Suprapubic skin (tissue), 3 donors: Measurements from ENCODE around the gene ANK3.

Experiments
- POLR2A ChIP-seq, 2 donors: fragments of 450-650 bp; IDR thresholded peaks; one replicate each; pipeline ENCODE4 v1.6.1; 2017; ENCODE audit warnings: antibody characterized with exemption in 2 of 2, mild to moderate bottlenecking in 2 of 2, moderate library complexity in 2 of 2
- TF ChIP-seq, protein P1 (sequence below), 2 donors: fragments of 200-600 bp in 1 of 2; fragments of 450-650 bp in 1 of 2; sonication (generic) in 1 of 2; IDR thresholded peaks; one replicate each; pipeline ENCODE4 v1.5.1; 2016 to 2019; ENCODE audit warnings: antibody characterized with exemption in 2 of 2, mild to moderate bottlenecking in 1 of 2, moderate library complexity in 1 of 2

DNA sequence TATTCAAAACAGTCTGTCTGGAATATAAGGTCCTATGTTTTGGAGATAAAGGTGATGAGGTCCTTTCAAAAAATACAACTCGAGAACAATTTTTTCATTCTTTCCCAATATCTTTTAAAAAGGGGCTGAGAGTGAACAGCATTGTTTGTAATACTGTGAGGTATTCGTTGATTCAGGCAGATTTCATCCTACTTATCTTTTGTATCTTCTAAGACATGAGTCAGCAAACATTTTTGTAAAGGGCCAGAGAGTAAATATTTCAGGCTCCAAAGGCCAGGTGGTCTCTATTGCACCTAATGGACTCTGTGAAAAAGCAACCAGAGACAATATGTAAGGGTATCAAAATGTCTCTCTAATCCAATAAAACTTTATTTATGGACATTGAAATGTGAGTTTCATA lies 8.1 kb upstream of the ANK3 start:
- no peak for TF ChIP-seq POLR2A (IDR thresholded peaks at IDR 0.05)
- TF ChIP-seq, protein P1, sequence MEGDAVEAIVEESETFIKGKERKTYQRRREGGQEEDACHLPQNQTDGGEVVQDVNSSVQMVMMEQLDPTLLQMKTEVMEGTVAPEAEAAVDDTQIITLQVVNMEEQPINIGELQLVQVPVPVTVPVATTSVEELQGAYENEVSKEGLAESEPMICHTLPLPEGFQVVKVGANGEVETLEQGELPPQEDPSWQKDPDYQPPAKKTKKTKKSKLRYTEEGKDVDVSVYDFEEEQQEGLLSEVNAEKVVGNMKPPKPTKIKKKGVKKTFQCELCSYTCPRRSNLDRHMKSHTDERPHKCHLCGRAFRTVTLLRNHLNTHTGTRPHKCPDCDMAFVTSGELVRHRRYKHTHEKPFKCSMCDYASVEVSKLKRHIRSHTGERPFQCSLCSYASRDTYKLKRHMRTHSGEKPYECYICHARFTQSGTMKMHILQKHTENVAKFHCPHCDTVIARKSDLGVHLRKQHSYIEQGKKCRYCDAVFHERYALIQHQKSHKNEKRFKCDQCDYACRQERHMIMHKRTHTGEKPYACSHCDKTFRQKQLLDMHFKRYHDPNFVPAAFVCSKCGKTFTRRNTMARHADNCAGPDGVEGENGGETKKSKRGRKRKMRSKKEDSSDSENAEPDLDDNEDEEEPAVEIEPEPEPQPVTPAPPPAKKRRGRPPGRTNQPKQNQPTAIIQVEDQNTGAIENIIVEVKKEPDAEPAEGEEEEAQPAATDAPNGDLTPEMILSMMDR (IDR thresholded peaks at IDR 0.05), result no peak
